GM18858 (cell line): ENCODE measurements around the gene PTPRF.
"Not testable (repeated sequence)": the region's sequence is repeated elsewhere in the genome, so short reads cannot be mapped to it uniquely, and the experiment has no call there.

Experiments
- ATAC-seq: cut with Tn5 transposase; IDR thresholded peaks from one replicate; pipeline ENCODE4 v1.9.1; 2021; ENCODE audit not compliant: unreplicated experiment

The PTPRF gene

GRCh38 chr1:43621386-43621785 is 90.7 kb downstream of the PTPRF start:
- no peak for ATAC-seq

GRCh38 chr1:43621861-43622260 is 91.2 kb downstream of the PTPRF start:
- no peak for ATAC-seq

- ATAC-seq, result no peak
These were observed 91.8 kb downstream of the PTPRF start for GRCh38 chr1:43622471-43622870.

DNA sequence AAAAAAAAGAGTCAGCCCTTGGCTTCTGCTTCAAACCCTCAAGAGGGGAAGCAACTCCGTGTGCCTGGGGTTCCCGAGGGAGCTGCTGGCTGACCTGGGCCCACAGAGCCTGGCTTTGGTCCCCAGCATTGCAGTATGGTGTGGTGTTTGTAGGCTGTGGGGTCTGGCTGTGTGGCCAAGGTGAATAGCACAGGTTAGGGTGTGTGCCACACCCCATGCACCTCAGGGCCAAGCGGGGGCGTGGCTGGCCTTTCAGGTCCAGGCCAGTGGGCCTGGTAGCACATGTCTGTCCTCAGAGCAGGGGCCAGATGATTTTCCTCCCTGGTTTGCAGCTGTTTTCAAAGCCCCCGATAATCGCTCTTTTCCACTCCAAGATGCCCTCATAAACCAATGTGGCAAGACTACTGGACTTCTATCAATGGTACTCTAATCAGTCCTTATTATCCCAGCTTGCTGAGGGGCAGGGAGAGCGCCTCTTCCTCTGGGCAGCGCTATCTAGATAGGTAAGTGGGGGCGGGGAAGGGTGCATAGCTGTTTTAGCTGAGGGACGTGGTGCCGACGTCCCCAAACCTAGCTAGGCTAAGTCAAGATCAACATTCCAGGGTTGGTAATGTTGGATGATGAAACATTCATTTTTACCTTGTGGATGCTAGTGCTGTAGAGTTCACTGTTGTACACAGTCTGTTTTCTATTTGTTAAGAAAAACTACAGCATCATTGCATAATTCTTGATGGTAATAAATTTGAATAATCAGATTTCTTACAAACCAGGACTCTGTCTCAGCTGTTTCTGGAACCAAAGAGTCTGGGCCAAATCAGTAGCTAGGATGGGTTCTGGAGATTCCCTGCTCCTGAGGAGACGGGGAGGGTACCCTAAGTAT is 92.5 kb downstream of the PTPRF start:
- no peak for ATAC-seq

- ATAC-seq, result no peak
These were observed 94.5 kb downstream of the PTPRF start for GRCh38 chr1:43625063-43625780.

GRCh38 chr1:43632135-43632670 is 101.5 kb downstream of the PTPRF start:
- no peak for ATAC-seq

DNA sequence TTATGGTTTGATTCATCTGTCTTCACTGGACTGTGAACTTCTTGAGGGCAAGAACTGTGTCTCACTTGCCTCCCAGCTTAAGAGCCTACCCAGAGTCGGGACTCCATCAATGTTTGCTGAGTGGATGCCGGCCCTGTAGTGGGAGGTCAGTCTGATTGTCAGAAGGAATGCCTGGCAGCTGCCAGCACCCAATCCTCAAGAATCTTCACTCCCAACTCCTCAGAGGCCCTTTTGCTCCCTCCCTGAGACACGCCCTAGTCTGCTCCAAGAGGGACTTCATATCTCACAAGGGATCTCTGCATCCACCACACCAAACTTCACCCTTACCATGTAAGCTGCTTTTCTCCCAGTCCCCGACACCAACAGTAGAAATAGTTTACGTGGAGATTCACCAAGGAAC is 104.0 kb downstream of the PTPRF start:
- no peak for ATAC-seq

GRCh38 chr1:43636006-43636641 is 105.4 kb downstream of the PTPRF start:
- no peak for ATAC-seq

DNA sequence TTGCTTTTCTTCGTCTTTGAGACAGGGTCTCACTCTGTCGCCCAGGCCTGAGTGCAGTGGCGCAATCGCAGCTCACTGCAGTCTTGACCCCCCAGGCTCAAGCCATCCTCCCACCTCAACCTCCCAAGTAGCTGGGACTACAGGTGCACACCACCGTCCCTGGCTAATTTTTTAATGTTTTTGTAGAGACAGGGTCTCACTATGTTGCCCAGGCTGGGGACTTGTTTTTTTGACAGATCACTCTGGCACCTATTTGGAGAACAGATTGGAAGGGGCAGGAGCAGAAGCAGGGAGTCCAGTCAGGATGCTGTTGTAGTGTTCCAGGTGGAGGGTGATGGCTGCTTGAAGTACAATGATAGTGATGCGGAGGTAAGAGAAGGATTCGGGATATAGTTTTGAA is 106.6 kb downstream of the PTPRF start:
- ATAC-seq, result no peak

DNA sequence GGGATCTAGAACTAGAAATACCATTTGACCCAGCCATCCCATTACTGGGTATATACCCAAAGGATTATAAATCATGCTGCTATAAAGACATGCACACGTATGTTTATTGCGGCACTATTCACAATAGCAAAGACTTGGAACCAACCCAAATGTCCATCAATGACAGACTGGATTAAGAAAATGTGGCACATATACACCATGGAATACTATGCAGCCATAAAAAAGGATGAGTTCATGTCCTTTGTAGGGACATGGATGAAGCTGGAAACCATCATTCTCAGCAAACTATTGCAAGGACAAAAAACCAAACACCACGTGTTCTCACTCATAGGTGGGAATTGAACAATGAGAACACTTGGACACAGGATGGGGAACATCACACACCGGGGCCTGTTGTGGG is 107.7 kb downstream of the PTPRF start:
- ATAC-seq, result not testable (repeated sequence)

DNA sequence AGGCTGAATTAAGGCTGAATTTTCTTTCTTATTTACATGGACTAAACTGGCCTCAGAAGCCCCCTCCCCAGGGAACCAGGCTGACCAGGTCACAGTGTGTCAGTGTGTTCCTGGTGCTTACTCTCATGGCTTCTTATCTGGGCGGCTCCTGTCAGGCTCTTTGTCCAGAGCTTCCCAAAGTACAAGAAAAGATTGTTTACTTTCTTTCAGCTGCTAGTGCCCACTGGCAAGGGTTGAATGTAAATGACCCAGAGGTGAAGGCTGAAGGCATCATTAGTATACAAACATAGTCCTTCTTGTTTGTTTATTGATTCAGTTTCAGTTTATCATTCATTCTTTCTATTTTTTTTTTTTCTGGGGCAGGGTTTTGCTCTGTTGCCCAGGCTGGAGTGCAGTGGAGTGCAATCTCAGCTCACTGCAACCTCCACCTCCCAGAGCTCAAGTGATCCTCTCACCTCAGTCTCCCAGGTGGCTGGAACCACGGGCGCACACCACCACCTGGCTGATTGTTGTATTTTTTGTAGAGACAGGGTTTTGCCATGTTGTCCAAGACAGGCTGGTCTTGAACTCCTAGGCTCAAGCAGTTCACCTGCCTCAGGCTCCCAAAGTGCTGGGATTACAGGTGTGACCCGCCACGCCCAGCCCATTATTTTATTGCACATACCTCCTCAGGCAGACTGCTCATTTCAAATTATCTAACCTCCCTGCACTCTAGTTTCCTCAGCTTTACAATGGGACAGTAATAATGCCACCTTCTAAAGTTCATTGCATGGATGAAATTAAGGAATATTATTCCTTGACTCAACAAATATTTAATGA is 109.5 kb downstream of the PTPRF start:
- ATAC-seq, result no peak

- ATAC-seq, result no peak
These were observed 113.9 kb downstream of the PTPRF start for GRCh38 chr1:43644558-43644957.

DNA sequence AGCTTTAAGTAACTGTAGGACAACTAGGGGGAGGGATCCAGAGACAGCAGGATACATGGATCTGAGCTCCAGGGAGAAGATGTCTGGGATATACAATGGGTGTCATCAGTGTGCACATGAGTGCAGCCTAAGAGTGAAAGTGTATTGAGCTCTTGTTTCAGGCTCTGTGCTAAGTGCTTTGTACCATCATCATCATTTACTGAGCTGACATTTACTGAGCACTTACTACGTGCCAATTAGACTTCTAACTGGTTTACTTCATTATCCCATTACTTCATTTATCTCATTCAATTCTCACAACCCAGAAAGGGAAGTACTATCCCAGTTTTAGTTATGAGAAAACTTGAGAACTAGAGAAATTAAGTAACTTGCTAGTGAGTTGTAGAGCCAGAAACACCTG is 114.8 kb downstream of the PTPRF start:
- ATAC-seq, result no peak

DNA sequence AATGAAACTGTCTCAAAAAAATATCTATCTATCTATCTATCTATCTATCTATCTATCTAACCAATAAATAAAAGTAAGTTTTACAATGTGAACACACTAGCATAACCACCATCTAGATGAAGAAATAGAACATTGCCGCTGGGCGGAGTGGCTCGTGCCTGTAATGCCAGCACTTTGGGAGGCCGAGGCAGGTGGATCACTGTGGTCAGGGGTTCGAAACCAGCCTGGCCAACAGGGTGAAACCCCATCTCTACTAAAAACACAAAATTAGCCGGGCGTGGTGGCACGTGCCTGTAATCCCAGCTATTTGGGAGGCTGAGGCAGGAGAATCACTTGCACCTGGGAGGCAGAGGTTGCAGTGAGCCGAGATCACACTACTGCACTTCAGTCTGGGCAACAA is 116.6 kb downstream of the PTPRF start:
- ATAC-seq, result not testable (repeated sequence)

DNA sequence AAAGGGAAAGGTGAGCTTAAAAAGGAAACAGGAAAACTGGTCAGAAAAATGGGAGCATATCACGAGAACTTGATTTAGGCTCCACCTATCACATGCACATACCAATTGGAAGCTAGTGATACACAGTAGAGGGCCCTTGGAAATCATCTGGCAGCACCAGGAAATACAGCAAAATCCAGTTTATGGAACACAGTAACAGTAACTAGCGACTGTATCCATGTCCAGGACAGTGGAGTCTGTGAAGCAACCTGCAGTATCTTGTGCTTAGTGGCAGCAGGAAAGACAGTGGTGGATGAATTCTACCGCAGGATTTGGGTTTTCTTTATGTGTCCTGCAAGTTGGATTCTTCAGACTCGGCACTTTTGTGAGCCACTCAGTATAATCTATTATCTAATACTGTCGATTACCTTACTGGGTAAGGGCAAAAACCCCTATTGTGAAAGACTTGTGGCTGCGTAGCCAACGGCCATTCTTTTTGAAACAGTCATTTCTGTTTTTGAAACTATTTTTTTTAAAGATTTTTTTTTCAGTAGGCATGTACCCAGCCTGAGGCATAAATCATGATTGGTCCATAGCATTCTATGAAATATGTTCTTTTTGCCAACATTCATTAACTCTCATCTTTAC is 117.7 kb downstream of the PTPRF start:
- ATAC-seq, result no peak

DNA sequence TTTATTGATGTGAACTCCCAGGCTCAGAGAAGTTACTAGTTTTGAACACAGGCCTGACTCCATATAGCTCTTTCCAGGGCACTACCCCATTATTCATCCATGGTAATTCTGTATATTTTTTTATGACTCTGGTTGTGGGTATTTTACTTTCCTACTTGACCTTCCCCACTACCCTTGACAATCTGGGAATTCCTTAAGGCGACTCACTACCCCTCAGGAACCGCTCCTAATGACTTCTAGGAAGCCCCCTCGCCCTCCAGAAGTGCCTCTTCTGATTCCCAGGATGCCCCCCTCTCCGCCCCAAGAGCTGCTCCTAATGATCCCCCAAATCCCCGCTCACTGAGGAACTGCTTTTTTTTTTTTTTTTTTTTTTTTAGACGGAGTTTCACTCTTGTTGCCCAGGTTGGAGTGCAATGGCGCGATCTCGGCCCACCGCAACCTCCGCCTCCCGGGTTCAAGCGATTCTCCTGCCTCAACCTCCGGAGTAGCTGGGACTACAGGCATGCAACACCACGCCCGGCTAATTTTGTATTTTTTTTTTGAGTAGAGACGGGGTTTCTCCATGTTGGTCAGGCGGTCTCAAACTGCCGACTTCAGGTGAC is 118.3 kb downstream of the PTPRF start:
- no peak for ATAC-seq

DNA sequence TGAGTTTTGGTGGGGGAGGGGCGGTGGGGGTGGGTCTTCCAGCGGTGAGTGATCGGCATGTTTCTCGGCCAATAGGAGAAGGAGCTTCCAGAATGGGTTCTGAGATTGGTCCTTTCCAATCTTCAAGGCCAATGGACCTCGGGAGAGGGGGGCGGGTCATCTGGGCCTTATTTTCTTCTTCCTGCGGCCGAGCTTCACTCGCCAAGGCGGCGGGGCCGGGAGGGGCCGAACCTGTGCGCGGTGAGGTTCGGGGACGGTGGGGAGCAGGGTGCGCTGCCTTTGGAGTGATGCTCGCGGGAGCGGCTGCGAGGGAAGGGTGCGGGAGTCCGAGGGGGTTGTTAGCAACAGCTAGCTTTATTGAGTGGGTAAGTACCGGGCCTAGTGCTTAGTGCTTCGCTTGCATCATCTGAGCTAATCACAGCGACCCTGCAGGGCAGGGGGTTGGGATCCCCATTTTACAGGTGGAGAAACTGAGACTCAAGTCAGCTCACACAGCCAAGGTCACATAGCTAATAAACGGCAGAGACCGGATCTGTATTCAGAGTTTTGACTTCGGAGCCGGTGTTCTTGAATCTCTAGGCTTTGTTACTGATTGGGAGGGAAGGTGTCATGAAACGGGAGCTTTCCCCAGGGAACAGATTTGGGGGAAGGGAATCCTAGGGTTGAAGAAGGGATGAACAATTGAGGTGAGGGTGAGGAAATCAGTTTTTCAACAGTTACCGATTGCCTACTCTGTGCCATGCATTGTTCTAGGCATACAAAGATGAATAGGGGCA is 119.8 kb downstream of the PTPRF start:
- ATAC-seq, result peak; percentile 26

- ATAC-seq, result no peak
These were observed 120.5 kb downstream of the PTPRF start for GRCh38 chr1:43651188-43651587.

DNA sequence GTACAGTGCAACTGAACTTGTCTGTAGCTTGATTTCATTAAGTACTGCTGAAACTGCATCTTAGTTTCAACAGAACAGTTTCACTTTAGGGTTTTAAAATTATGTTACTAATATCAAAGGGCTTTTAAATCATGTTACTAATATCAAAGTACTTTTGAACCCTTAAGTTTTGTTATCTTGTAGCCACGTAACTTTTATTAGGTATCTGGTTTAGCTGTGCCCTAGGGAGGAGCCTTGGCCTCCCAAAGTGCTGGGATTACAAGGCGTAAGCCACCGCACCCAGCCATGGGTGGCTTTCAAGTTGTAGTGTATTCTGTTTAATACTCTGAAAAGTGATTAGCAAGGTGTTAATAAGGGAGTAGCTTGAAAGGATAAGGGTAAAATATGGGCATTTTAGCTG is 121.2 kb downstream of the PTPRF start:
- no peak for ATAC-seq
